IPS-20b (cell line): ENCODE results near the gene RIMBP2.

Experiments used
- H3K27ac ChIP-seq: one replicate; pipeline ENCODE4 v1.5.1; 2013; ENCODE audit warnings: low read length
- H3K27me3 ChIP-seq: 2 replicates; pipeline ENCODE4 v1.6.1; 2013; ENCODE audit warnings: mild to moderate bottlenecking, low read length, inconsistent platforms; ENCODE audit not compliant: insufficient read depth
- H3K36me3 ChIP-seq: 2 replicates; pipeline ENCODE4 v1.6.1; 2013; ENCODE audit warnings: low read depth, mild to moderate bottlenecking, inconsistent platforms, low read length, moderate library complexity; ENCODE audit not compliant: insufficient read depth
- H3K4me1 ChIP-seq: 2 replicates; pipeline ENCODE4 v1.6.1; 2013; ENCODE audit warnings: mild to moderate bottlenecking, control low read depth, inconsistent platforms, low read length, moderate library complexity; ENCODE audit not compliant: insufficient read depth
- H3K4me3 ChIP-seq: 2 replicates; pipeline ENCODE4 v1.5.1; 2013; ENCODE audit warnings: mild to moderate bottlenecking, low read length, inconsistent platforms
- H3K9ac ChIP-seq: 2 replicates; pipeline ENCODE4 v1.6.1; 2013; ENCODE audit warnings: low read depth, mild to moderate bottlenecking, inconsistent platforms, low read length, moderate library complexity
- H3K9me3 ChIP-seq: 2 replicates; pipeline ENCODE4 v1.6.1; 2013; ENCODE audit warnings: mild to moderate bottlenecking, low read depth, low read length, inconsistent platforms; ENCODE audit not compliant: insufficient read depth

The RIMBP2 gene

DNA sequence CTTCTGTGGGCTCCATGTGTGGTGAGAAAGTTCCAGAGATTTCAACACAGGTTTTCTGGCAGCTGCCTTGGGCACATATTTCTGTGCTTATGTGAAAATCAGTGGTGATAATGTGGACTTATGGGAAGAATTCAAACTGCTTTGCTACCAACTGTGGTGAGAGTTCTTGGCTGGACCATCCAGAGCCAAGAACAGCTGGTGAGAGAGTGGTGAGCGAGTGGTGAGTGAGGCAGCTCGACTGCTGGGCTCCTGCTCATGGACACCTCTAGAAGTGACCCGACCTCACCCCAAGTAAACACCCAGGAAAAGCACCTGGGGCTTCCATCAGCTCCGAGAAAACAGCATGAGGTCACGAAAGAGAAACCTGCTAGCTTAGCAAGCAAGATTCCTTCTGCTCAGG lies 272.0 kb downstream of the RIMBP2 start:
- Histone ChIP-seq H3K9me3 (no peaks in the 10 kb centered on the region), H3K9ac (no peak overlapping the region), H3K27me3 (no peaks in the 10 kb centered on the region), H3K4me3 (no peak overlapping the region), H3K36me3 (no peaks in the 10 kb centered on the region), H3K4me1 (no peaks in the 10 kb centered on the region), H3K27ac (no peak overlapping the region)

GRCh38 chr12:130441771-130442760 lies 274.0 kb downstream of the RIMBP2 start:
- H3K4me1 ChIP-seq, result no peaks in the 10 kb centered on the region
- H3K9ac ChIP-seq, result no peak overlapping the region
- no peaks in the 10 kb centered on the region for H3K9me3 ChIP-seq
- no peaks in the 10 kb centered on the region for H3K27me3 ChIP-seq
- H3K4me3 ChIP-seq, result no peak overlapping the region
- H3K27ac ChIP-seq, result no peak overlapping the region
- no peaks in the 10 kb centered on the region for H3K36me3 ChIP-seq

- no peaks in the 10 kb centered on the region for H3K27me3 ChIP-seq
- H3K27ac ChIP-seq, result no peak overlapping the region
- H3K9ac ChIP-seq, result no peak overlapping the region
- no peak overlapping the region for H3K4me3 ChIP-seq
- no peaks in the 10 kb centered on the region for H3K9me3 ChIP-seq
- no peaks in the 10 kb centered on the region for H3K4me1 ChIP-seq
- H3K36me3 ChIP-seq, result no peaks in the 10 kb centered on the region
Measured at GRCh38 chr12:130440411-130441080, 275.6 kb downstream of the RIMBP2 start.

DNA sequence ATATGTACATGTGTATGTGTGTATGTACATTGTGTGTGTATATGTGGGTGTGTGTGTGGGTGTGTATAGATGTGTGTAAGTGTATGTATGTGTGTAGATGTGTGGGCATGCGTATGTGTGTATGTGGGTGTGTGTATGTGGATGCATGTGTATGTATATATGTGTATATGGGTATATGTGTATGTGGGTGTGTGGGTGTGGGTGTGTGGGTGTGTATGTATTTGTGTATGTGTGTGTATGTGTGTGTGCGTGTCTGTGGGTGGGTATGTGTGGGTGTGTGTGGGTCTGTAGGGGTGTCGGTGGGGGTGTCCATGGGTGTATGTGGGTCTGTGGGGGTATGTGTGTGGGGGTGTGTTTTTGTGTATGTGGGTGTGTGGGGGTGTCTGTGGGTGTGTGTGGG lies 276.8 kb downstream of the RIMBP2 start:
- Histone ChIP-seq H3K27me3 (no peaks in the 10 kb centered on the region), H3K4me1 (no peaks in the 10 kb centered on the region), H3K9me3 (no peaks in the 10 kb centered on the region), H3K36me3 (no peaks in the 10 kb centered on the region), H3K9ac (no peak overlapping the region), H3K4me3 (no peak overlapping the region), H3K27ac (no peak overlapping the region)

- H3K4me3 ChIP-seq, result no peak overlapping the region
- H3K27ac ChIP-seq, result no peak overlapping the region
- no peaks in the 10 kb centered on the region for H3K27me3 ChIP-seq
- H3K4me1 ChIP-seq, result no peaks in the 10 kb centered on the region
- no peak overlapping the region for H3K9ac ChIP-seq
- no peaks in the 10 kb centered on the region for H3K36me3 ChIP-seq
- no peaks in the 10 kb centered on the region for H3K9me3 ChIP-seq
Measured at GRCh38 chr12:130438711-130439110, 277.4 kb downstream of the RIMBP2 start.

- no peaks in the 10 kb centered on the region for H3K4me1 ChIP-seq
- no peak overlapping the region for H3K27ac ChIP-seq
- no peak overlapping the region for H3K9ac ChIP-seq
- no peak overlapping the region for H3K4me3 ChIP-seq
- no peaks in the 10 kb centered on the region for H3K36me3 ChIP-seq
- H3K9me3 ChIP-seq, result no peaks in the 10 kb centered on the region
- no peaks in the 10 kb centered on the region for H3K27me3 ChIP-seq
Measured at GRCh38 chr12:130438243-130438620, 277.9 kb downstream of the RIMBP2 start.

DNA sequence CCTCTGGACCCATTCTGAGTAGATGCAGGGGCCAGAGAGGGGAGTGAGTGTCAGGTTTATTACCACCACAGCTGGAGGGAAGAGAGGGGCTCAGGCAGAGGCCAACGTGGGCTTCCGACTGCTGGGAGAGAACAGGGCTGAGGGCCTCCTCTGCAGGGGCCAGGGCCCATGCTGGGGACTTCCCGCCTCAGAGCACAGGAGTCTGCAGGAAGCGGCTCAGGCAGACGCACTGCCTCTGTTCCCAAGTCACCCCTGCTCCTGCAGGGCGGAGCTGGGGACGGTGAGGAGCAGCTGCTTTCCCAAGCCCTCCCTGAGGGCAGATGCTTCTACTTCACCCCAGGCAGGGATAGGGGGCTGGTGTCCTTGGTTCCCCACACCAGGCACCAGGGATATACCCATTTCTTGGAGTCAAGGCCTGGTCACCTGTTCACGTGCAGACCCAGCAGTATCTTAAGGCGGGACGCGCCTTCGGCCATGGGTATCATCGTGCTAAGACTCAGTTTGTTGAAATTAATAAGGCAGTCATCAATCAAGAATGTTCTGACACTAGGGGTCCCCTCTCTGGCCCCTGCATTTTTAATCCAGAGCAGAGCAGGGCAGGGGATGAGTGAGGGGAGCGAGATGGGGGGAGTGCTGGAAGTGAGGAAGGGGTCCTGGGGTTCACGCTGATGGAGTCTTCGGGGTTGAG lies 278.4 kb downstream of the RIMBP2 start:
- H3K9ac ChIP-seq, result no peak overlapping the region
- H3K9me3 ChIP-seq, result no peaks in the 10 kb centered on the region

GRCh38 chr12:130436741-130437501 lies 279.2 kb downstream of the RIMBP2 start:
- no peak overlapping the region for H3K4me3 ChIP-seq
- no peaks in the 10 kb centered on the region for H3K9me3 ChIP-seq
- no peaks in the 10 kb centered on the region for H3K27me3 ChIP-seq
- no peak overlapping the region for H3K9ac ChIP-seq
- no peak overlapping the region for H3K27ac ChIP-seq
- no peaks in the 10 kb centered on the region for H3K4me1 ChIP-seq
- no peaks in the 10 kb centered on the region for H3K36me3 ChIP-seq

More for the DNA sequence above, 278.4 kb downstream of the RIMBP2 start:
- no peak overlapping the region for H3K27ac ChIP-seq
- H3K27me3 ChIP-seq, result no peaks in the 10 kb centered on the region
- H3K4me1 ChIP-seq, result no peaks in the 10 kb centered on the region
- no peak overlapping the region for H3K4me3 ChIP-seq
- no peaks in the 10 kb centered on the region for H3K36me3 ChIP-seq

DNA sequence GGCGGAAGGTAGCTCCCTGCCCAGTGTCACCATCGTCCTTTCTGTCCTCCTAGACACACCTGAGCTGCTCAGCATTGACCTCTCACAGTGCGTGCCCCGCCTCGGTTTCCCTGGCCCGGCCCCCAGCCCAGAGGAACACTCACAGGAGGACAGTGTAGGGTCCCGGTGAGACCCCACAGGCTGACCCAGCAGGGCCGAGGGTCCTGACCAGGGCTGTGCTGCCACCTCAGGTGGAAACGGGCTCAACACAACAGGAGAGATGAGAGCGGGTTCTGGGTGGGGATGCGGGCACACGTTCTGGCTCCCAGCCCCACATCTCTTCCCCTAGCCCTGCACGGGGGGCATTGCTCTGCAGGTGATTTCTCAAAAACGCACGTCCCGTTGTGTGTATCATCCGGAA lies 280.3 kb downstream of the RIMBP2 start:
- no peak overlapping the region for H3K4me3 ChIP-seq
- H3K9me3 ChIP-seq, result no peaks in the 10 kb centered on the region
- no peak overlapping the region for H3K27ac ChIP-seq
- no peaks in the 10 kb centered on the region for H3K36me3 ChIP-seq
- H3K9ac ChIP-seq, result no peak overlapping the region
- H3K4me1 ChIP-seq, result no peaks in the 10 kb centered on the region
- no peaks in the 10 kb centered on the region for H3K27me3 ChIP-seq

DNA sequence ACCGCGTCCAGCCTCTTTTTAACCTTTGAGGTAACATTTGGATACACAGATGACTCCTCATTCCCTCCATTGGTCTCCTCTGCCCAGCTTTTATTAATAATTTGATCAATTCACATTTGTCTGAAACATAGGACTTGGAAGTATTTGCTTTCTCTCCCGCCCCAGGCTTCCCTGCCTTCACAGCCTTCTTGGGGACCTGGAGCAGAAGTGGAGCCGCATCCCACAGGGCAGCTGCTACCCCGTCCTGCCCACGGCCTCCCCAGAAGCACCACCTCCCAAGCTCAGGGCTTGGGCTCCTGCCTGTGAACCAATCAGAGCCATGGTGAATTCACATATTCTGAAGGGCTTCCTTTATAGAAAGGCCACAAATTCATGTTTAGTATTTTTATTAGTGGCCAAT lies 280.8 kb downstream of the RIMBP2 start:
- no peak overlapping the region for H3K27ac ChIP-seq
- no peak overlapping the region for H3K9ac ChIP-seq
- no peaks in the 10 kb centered on the region for H3K4me1 ChIP-seq
- H3K9me3 ChIP-seq, result no peaks in the 10 kb centered on the region
- no peaks in the 10 kb centered on the region for H3K27me3 ChIP-seq
- no peak overlapping the region for H3K4me3 ChIP-seq
- H3K36me3 ChIP-seq, result no peaks in the 10 kb centered on the region

- H3K9me3 ChIP-seq, result no peaks in the 10 kb centered on the region
- no peak overlapping the region for H3K4me3 ChIP-seq
- no peak overlapping the region for H3K27ac ChIP-seq
- no peaks in the 10 kb centered on the region for H3K4me1 ChIP-seq
- no peaks in the 10 kb centered on the region for H3K36me3 ChIP-seq
- H3K27me3 ChIP-seq, result no peaks in the 10 kb centered on the region
- no peak overlapping the region for H3K9ac ChIP-seq
Measured at GRCh38 chr12:130434560-130434959, 281.5 kb downstream of the RIMBP2 start.
